ENCODE results near the gene LMX1B. TPM values are rescaled to one million over a fixed set of nuclear protein-coding genes. Genes with fewer than 3 reads are reported as not detected.

The LMX1B gene
- total RNA-seq, 2 experiments from 2014 or later: not detected

DNA sequence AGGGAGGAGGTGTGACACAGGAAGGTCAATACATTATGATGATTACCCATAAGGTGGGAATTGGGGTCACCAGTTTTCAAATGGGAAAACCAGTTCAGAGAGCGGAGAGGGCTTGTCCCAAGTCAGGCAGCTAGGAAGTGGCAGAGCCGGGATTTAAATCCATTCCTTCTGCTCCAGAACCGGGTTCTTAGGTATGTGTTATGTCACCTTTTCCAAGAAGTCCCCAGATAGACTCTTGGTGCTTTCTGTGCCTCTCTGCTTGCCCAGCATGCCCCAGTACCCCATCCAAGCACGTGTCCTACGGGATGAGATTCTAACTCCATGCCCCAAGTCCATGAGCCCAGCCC, 69.9 kb downstream of the LMX1B start:
- POLR2A ChIA-PET: no interaction called here
- Mint-ChIP-seq H3K4me1 (peaks cover 2% of the 10 kb centered on the region), H3K9me3 (no peaks in the 10 kb centered on the region), H3K27me3 (peaks cover 71% of the 10 kb centered on the region), H3K36me3 (no peaks in the 10 kb centered on the region), H3K27ac (no peak overlapping the region), H3K4me3 (peak overlapping the region; percentile 3)
- ATAC-seq (ENCODE audit: low read depth): no peak
- DNase-seq: no peak

DNA sequence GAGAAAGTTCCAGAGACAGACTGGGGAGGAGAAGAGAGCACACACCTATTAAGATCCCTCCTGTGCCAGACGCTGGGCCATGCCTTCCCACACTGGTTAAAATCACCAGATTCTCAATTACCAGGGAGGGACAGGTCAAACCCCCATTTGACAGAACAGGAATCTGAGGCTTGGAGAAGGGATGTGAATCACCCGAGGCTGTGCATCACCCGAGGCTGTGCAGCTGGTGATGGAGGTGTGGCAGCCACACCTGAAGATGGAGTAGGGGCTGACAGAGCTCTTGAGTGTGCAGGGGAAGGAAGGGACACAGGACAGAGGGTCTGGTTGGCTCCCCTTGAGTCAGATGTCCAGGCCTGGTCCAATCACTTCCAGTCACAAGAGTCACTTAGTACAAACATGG, 70.6 kb downstream of the LMX1B start:
- DNase-seq (no peak), ATAC-seq (ENCODE audit: low read depth) (no peak)
- Mint-ChIP-seq H3K27ac (no peak overlapping the region), H3K9me3 (no peaks in the 10 kb centered on the region), H3K4me1 (peaks cover 2% of the 10 kb centered on the region), H3K36me3 (no peaks in the 10 kb centered on the region), H3K4me3 (no peak overlapping the region), H3K27me3 (peaks cover 68% of the 10 kb centered on the region)
- POLR2A ChIA-PET: no interaction called here

DNA sequence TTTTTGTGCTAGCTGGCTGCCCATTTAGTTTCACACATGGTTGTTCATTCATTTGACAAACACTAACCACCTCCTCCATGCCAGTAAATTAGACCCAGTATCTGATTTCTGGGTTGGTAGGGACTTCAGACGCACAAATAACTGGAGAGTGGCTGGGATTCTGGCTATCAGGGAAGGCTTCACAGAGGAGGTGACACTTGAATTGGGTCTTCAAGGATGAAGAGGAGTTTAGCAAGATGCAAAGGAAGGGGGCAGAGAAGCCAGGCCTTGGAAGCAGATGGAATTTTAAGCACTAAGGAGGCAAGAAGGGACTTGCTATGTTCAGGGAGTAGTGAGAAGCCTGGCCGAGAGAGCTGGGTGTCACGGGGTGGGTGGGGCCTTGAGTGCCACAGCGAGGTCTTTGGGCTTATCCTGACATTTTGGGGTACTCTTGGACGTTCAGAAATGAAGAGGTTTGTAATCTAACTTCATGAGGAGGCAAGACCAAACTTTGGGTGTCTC, 71.3 kb downstream of the LMX1B start:
- H3K4me3 Mint-ChIP-seq: no peak overlapping the region
- POLR2A ChIA-PET: no interaction called here
- no peak for ATAC-seq (ENCODE audit: low read depth)
- no peaks in the 10 kb centered on the region for H3K36me3 Mint-ChIP-seq
- DNase-seq: no peak
- H3K4me1 Mint-ChIP-seq: peaks cover 2% of the 10 kb centered on the region
- no peaks in the 10 kb centered on the region for H3K9me3 Mint-ChIP-seq
- H3K27me3 Mint-ChIP-seq: peaks cover 62% of the 10 kb centered on the region
- no peak overlapping the region for H3K27ac Mint-ChIP-seq

DNA sequence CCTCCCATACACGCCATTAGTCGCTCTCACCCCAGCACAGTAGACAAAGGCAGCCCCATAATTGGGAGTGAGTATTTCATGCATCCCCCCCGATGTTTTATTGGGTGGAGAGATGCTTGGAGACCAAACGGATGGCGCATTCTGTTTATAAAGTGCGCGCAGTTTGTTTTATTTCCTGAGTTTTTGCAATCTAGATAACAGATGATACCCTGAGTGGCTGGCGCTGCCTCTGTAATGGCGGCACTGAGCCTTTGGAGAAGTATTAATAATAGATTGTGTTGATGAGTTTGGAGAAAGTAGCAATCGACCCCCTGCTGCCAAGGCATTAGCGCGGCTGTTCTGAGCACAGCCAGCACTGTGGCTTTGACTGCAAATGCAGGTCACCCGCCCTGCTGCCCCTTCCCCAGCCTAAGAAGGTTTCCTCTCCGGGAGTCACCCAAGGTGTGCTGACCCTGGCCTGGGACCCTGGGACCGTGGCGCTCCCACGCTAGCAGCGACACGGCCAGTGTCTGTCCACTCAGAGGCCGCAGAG, 74.3 kb downstream of the LMX1B start:
- H3K4me1 Mint-ChIP-seq: peaks cover 2% of the 10 kb centered on the region
- H3K27ac Mint-ChIP-seq: no peak overlapping the region
- no peaks in the 10 kb centered on the region for H3K36me3 Mint-ChIP-seq
- DNase-seq: no peak
- H3K4me3 Mint-ChIP-seq: no peak overlapping the region
- H3K9me3 Mint-ChIP-seq: no peaks in the 10 kb centered on the region
- H3K27me3 Mint-ChIP-seq: peaks cover 40% of the 10 kb centered on the region
- POLR2A ChIA-PET: no interaction called here
- no peak for ATAC-seq (ENCODE audit: low read depth)

DNA sequence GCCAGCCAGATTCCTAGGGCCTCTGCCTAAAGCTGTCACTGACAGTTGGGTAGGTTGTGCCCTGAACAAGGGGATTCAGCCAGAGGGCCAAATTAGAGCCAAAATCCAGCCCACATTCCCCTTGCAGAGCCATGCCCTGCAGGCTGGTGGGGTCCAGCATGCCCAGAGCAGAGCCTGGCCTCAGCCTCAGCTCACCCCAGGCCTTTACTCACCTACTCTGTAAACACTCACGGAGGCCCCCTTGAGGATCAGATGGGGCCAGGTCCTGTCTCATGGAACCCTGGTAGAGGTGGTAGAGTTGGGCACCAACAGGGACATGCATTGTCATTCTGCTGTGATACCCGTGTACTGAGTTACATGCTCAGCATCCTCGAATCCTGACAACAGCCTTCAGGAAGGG, 74.9 kb downstream of the LMX1B start:
- no peak overlapping the region for H3K27ac Mint-ChIP-seq
- ATAC-seq (ENCODE audit: low read depth) (no peak), DNase-seq (no peak)
- POLR2A ChIA-PET: no interaction called here
- H3K4me1 Mint-ChIP-seq: peaks cover under 1% of the 10 kb centered on the region
- H3K9me3 Mint-ChIP-seq: no peaks in the 10 kb centered on the region
- H3K36me3 Mint-ChIP-seq: no peaks in the 10 kb centered on the region
- H3K27me3 Mint-ChIP-seq: peaks cover 36% of the 10 kb centered on the region
- no peak overlapping the region for H3K4me3 Mint-ChIP-seq

DNA sequence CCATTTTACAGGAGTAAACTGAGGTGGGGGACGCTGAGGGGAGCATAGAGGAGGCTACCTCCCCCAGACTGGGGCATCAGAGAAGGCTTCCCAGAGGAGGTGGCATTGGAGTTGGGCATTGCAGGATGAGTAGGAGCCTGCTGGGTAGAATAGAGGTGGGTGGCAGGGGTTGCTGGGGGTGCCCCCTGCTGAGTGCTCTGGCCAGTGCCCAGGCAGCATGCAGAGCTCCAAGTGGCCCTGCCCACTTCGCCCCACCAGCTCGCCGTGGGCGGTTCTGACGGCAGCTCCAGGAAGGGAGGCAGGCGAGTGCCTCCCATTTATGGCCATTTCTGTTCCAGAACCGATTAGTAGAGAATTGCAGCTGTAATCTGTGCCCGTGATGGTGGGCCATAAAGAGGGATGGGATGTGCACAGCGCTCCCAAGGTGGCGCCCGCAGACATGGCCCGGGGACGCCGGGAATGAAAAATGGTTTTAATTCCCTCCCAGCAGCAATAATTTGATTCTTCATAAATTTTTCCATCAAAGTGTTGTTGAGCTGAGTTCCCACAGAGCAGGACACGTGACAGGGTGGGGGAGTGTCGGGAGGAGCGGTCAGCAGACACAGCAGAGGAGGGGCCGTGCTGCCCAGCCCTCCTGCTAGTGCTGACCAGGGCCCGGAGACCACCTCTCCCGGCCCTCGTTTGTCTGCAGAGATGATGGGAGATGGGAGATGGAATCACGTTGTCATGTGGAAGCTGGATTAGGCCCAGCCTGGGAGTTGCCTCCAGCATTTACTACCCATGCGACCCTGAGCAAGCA, 75.5 kb downstream of the LMX1B start:
- ATAC-seq (ENCODE audit: low read depth) (no peak), DNase-seq (no peak)
- POLR2A ChIA-PET: no interaction called here
- Mint-ChIP-seq H3K9me3 (no peaks in the 10 kb centered on the region), H3K4me1 (no peaks in the 10 kb centered on the region), H3K4me3 (no peak overlapping the region), H3K27ac (no peak overlapping the region), H3K36me3 (no peaks in the 10 kb centered on the region), H3K27me3 (peaks cover 30% of the 10 kb centered on the region)

DNA sequence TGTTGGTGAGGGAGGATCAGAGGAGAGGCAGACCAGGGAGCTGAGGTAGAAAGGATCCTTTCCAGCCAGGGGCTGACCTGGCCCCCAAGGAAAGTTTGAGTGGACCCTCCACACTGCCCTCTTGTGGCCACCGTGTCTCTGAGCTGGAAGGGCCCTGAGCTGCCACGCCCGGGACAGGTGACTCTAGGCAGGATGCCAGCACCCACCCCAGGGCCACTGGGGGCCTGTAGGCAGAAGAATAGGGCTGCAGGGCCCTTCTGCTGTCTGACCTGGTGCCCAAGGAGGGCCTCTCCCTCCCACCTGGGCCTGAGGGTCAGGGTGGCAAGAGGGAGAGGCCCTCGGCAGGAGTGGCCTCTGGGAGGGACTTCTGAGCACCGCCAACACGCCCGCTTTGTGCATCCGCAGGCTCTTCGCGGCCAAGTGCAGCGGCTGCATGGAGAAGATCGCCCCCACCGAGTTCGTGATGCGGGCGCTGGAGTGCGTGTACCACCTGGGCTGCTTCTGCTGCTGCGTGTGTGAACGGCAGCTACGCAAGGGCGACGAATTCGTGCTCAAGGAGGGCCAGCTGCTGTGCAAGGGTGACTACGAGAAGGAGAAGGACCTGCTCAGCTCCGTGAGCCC, 76.8 kb downstream of the LMX1B start:
- Mint-ChIP-seq H3K27me3 (peaks cover 22% of the 10 kb centered on the region), H3K9me3 (no peaks in the 10 kb centered on the region), H3K27ac (no peak overlapping the region), H3K4me1 (no peaks in the 10 kb centered on the region), H3K4me3 (no peak overlapping the region), H3K36me3 (no peaks in the 10 kb centered on the region)
- peak; percentile 68 for ATAC-seq (ENCODE audit: low read depth)
- POLR2A ChIA-PET: no interaction called here
- DNase-seq: peak; percentile 74

DNA sequence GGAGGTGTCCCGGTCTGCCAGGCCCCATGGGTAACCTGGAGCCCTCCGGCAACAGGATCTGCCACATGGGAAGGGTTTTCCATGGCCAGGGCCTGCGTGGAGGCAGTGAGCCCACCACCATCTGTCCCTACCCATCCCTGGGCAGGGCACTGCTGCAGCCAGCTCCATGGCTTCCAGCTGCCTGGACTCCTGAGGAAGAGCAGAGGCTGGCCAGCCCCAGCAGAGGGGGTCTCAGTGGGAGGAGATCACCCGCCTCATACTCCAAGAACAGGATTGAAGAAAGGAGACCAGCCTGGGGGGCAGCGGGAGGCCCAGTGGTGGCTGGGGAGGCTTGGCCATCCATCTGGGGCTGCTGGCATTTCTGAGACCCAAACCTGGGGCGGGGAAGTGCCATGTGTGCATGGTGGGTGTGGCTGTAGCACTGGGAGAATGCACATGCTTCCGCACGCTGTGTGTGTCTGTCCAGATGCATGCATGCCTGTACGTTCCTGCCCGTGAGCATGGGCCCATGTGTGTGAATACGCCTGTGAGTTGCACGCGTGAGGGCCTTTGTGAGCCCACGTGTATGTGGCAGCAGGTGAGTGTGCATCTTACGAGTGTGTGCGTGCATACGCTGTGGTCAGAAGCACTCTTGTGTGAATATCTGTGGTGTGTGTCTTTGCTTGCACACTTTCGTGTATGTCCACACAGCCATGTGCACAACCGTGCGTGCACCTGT, 78.5 kb downstream of the LMX1B start:
- Mint-ChIP-seq H3K9me3 (no peaks in the 10 kb centered on the region), H3K36me3 (no peaks in the 10 kb centered on the region), H3K4me3 (no peak overlapping the region), H3K27me3 (peaks cover 14% of the 10 kb centered on the region), H3K27ac (no peak overlapping the region), H3K4me1 (no peaks in the 10 kb centered on the region)
- ATAC-seq (ENCODE audit: low read depth) (no peak), DNase-seq (no peak)
- POLR2A ChIA-PET: no interaction called here

DNA sequence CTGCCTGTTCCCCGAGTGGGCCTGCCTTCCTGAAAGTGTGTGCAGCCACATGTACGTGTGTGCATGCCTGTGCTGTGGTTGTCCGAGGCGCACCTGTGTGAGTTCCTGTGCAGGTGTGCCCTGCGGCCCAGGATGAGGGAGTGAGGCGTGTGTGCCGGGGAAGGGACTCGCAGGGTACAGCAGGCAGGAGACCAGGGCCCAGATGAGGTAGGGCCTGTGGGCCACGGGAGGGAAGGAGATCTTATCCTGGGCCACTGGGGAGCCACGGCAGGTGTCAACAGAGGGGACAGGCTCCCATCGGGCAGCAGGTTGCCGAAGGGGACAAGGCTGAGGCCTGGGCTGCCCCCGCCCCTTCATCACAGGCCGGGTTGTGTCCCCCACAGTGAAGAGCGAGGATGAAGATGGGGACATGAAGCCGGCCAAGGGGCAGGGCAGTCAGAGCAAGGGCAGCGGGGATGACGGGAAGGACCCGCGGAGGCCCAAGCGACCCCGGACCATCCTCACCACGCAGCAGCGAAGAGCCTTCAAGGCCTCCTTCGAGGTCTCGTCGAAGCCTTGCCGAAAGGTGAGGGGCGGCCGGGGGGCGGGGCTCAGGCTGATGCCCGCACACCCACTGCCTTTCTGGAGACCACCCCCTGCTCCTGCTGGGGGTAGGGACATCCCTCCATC, 79.2 kb downstream of the LMX1B start:
- no peak overlapping the region for H3K4me3 Mint-ChIP-seq
- peaks cover 7% of the 10 kb centered on the region for H3K27me3 Mint-ChIP-seq
- POLR2A ChIA-PET: no interaction called here
- H3K36me3 Mint-ChIP-seq: no peaks in the 10 kb centered on the region
- ATAC-seq (ENCODE audit: low read depth) (no peak), DNase-seq (no peak)
- no peaks in the 10 kb centered on the region for H3K4me1 Mint-ChIP-seq
- H3K9me3 Mint-ChIP-seq: no peaks in the 10 kb centered on the region
- H3K27ac Mint-ChIP-seq: no peak overlapping the region

DNA sequence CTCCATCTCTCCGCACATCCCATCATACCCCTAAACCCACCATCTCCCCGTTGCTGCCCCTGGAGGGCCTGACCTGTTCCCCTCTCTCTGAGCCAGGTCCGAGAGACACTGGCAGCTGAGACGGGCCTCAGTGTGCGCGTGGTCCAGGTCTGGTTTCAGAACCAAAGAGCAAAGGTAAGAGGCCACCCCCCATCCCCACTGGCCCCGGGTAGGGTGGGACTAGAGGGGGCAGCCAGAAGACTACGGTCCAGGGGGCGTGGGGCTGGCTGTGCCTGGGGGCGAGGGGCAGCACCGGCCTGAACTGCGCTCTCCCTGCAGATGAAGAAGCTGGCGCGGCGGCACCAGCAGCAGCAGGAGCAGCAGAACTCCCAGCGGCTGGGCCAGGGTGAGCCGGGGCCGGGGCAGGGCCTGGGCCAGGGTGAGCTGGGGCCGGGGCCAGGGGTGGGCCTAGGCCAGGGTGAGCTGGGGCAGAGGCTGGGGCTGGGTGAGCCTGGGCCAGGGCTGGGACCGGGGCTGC, 79.8 kb downstream of the LMX1B start:
- POLR2A ChIA-PET: no interaction called here
- ATAC-seq (ENCODE audit: low read depth) (no peak), DNase-seq (no peak)
- Mint-ChIP-seq H3K27ac (no peak overlapping the region), H3K4me1 (no peaks in the 10 kb centered on the region), H3K36me3 (no peaks in the 10 kb centered on the region), H3K4me3 (no peak overlapping the region), H3K9me3 (no peaks in the 10 kb centered on the region), H3K27me3 (peaks cover 7% of the 10 kb centered on the region)

DNA sequence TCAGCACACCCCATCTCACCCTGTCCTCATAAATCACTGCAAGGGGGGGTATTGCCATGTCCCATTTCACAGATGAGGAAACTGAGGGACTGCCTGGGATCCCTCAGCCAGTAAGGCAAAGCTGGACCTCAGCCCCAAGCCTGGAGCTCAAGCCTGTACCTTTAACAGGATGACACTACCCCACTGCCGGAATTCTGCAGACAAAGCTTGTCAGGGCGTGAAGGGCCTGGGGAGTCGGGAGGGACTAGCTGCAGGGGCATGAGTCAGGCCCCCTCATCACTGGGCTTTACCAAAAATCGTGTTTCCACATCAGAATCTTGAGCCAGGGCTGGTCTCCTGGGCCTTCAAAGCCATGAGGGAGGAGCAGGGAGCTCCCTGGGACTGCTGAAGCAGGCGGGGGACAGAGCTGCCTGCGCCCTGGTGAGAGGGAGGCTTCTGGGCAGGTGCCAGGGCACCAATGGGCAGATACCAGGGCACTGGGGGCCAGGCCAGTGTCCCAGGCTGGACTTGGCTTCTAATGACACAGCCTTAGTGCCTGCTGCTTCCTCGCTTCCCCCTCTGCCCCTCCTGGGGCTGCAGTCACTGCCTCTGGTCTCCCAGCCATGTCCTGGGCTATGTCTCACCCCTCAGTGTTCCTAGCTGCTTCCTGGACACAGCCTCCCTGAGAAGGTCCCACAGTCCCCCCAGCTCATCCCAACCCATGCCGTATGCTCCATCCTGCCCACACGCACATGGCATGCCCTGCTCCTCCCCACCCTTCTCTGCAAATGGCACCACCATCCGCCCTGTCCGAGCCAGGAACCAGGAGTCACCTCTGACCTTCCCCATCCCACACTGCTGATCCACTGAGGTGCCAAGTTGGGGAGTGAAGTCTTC, 80.7 kb downstream of the LMX1B start:
- DNase-seq (no peak), ATAC-seq (ENCODE audit: low read depth) (no peak)
- no peak overlapping the region for H3K4me3 Mint-ChIP-seq
- no peak overlapping the region for H3K27ac Mint-ChIP-seq
- H3K27me3 Mint-ChIP-seq: peaks cover 7% of the 10 kb centered on the region
- no peaks in the 10 kb centered on the region for H3K9me3 Mint-ChIP-seq
- no peaks in the 10 kb centered on the region for H3K4me1 Mint-ChIP-seq
- H3K36me3 Mint-ChIP-seq: no peaks in the 10 kb centered on the region
- POLR2A ChIA-PET: no interaction called here

DNA sequence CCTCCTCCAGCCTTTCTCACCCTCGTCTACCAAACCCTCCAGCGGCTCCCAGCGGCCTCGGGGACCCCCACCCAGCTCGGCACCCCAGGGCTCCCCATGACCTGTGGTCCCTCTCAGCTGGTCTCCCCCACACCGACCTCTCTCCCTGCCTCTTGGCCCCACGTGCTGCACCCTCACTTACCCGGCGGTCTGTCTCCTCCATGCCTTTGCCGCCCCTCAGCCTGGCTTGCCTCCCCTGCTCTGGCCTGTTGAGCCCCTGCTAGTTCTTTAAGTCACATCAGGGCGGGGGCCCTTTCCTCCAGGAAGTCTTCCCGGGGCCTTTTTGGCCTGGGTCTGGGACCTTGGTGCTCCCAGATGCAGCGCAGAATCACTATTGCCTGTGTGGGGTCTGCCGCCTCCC, 81.5 kb downstream of the LMX1B start:
- no peak overlapping the region for H3K4me3 Mint-ChIP-seq
- ATAC-seq (ENCODE audit: low read depth): no peak
- H3K4me1 Mint-ChIP-seq: no peaks in the 10 kb centered on the region
- no peaks in the 10 kb centered on the region for H3K36me3 Mint-ChIP-seq
- DNase-seq: no peak
- no peaks in the 10 kb centered on the region for H3K9me3 Mint-ChIP-seq
- H3K27me3 Mint-ChIP-seq: peaks cover 7% of the 10 kb centered on the region
- POLR2A ChIA-PET: no interaction called here
- H3K27ac Mint-ChIP-seq: no peak overlapping the region

Measured in activated naive CD8-positive, alpha-beta T cell treated with anti-CD3 and anti-CD28 coated beads, Interleukin-2, amount 10 ng/mL, durations not matched to agents 7 days and 5 days (primary cell).